Loucy (cell line): ENCODE results near the gene QSOX1.

Experiments
- H2AFZ ChIP-seq: fragments of 200-600 bp; sonication (generic); 2 replicates; pipeline ENCODE4 v1.6.0; 2016; ENCODE audit warnings: antibody characterized with exemption, mild to moderate bottlenecking, low read length, moderate library complexity
- H3F3A ChIP-seq: fragments of 200-600 bp; 2 replicates; pipeline ENCODE4 v1.6.0; 2016; ENCODE audit warnings: antibody characterized with exemption, low read depth, mild to moderate bottlenecking
- H3K27me3 ChIP-seq: fragments of 200-600 bp; sonication (generic); 2 replicates; pipeline ENCODE4 v1.6.1; 2014; ENCODE audit warnings: low read length, mild to moderate bottlenecking; ENCODE audit not compliant: insufficient read depth, poor library complexity, severe bottlenecking
- H3K36me3 ChIP-seq: fragments of 200-600 bp; sonication (generic); 2 replicates; pipeline ENCODE4 v1.6.1; 2016; ENCODE audit warnings: low read length; ENCODE audit not compliant: insufficient read depth
- H3K4me1 ChIP-seq: fragments of 200-600 bp; sonication (generic); 2 replicates; pipeline ENCODE4 v1.5.1; 2014; ENCODE audit warnings: low read length, mild to moderate bottlenecking; ENCODE audit not compliant: insufficient read depth, poor library complexity, severe bottlenecking
- H3K4me2 ChIP-seq: fragments of 200-600 bp; sonication (generic); 2 replicates; pipeline ENCODE4 v1.6.0; 2014; ENCODE audit warnings: antibody characterized with exemption, low read length, low read depth, mild to moderate bottlenecking; ENCODE audit not compliant: poor library complexity, severe bottlenecking
- H3K4me3 ChIP-seq: fragments of 200-600 bp; sonication (generic); 2 replicates; pipeline ENCODE4 v1.5.1; 2014; ENCODE audit warnings: low read length, mild to moderate bottlenecking, mixed read lengths; ENCODE audit not compliant: poor library complexity, severe bottlenecking
- H3K79me2 ChIP-seq: fragments of 200-600 bp; sonication (generic); 2 replicates; pipeline ENCODE4 v1.6.1; 2014; ENCODE audit warnings: low read length; ENCODE audit not compliant: insufficient read depth
- H3K9ac ChIP-seq: fragments of 200-600 bp; sonication (generic); 2 replicates; pipeline ENCODE4 v1.6.0; 2014; ENCODE audit warnings: mild to moderate bottlenecking, low read depth, low read length, moderate library complexity; ENCODE audit not compliant: poor library complexity, severe bottlenecking
- H3K9me2 ChIP-seq: fragments of 200-600 bp; sonication (generic); replicated peaks from 2 replicates; pipeline ENCODE4 v1.6.1; 2016; ENCODE audit warnings: low read depth, low read length, mixed read lengths
- H3K9me3 ChIP-seq: fragments of 200-600 bp; sonication (generic); 2 replicates; pipeline ENCODE4 v1.6.1; 2014; ENCODE audit warnings: mild to moderate bottlenecking, antibody characterized with exemption, low read length, low read depth; ENCODE audit not compliant: insufficient read depth
- H4K20me1 ChIP-seq: fragments of 200-600 bp; sonication (generic); 2 replicates; pipeline ENCODE4 v1.6.0; 2014; ENCODE audit warnings: antibody characterized with exemption, low read length, mild to moderate bottlenecking; ENCODE audit not compliant: insufficient read depth, poor library complexity, severe bottlenecking
- CTCF ChIP-seq: fragments of 200-600 bp; sonication (generic); conservative IDR thresholded peaks from 2 replicates; pipeline ENCODE4 v1.5.1; 2014; ENCODE audit warnings: mild to moderate bottlenecking, antibody characterized with exemption, low read length
- EZH2phosphoT487 ChIP-seq: fragments of 200-600 bp; IDR thresholded peaks from 2 replicates; pipeline ENCODE4 v1.6.1; 2018; ENCODE audit warnings: antibody characterized with exemption, mild to moderate bottlenecking, moderate library complexity, borderline replicate concordance

QSOX1 gene

GRCh38 chr1:180152588-180152987, 2.1 kb upstream of the QSOX1 start:
- no peak overlapping the region for H3K4me3 ChIP-seq
- no peak overlapping the region for H2AFZ ChIP-seq
- H3K9ac ChIP-seq = peak overlapping the region; percentile 96
- H3K79me2 ChIP-seq = peaks cover 35% of the 10 kb centered on the region
- H3K9me2 ChIP-seq = no peaks in the 10 kb centered on the region
- no peaks in the 10 kb centered on the region for H3K9me3 ChIP-seq
- H4K20me1 ChIP-seq = peaks cover 23% of the 10 kb centered on the region
- peaks cover 51% of the 10 kb centered on the region for H3K4me1 ChIP-seq
- no peaks in the 10 kb centered on the region for H3K27me3 ChIP-seq
- no peaks in the 10 kb centered on the region for H3K36me3 ChIP-seq
- no peaks in the 10 kb centered on the region for H3F3A ChIP-seq
- peak overlapping the region; percentile 99 for H3K4me2 ChIP-seq
- TF ChIP-seq EZH2phosphoT487 (no peak), CTCF (no peak)

- Histone ChIP-seq H2AFZ (no peak overlapping the region), H3K4me2 (peak overlapping the region; percentile 99), H3K36me3 (no peaks in the 10 kb centered on the region), H3K9me2 (no peaks in the 10 kb centered on the region), H3K9ac (peak overlapping the region; percentile 96), H3K79me2 (peaks cover 39% of the 10 kb centered on the region), H3K4me3 (no peak overlapping the region), H3F3A (no peaks in the 10 kb centered on the region), H3K9me3 (no peaks in the 10 kb centered on the region), H3K4me1 (peaks cover 55% of the 10 kb centered on the region), H4K20me1 (peaks cover 27% of the 10 kb centered on the region), H3K27me3 (no peaks in the 10 kb centered on the region)
- TF ChIP-seq CTCF (no peak), EZH2phosphoT487 (no peak)
These were observed 1.6 kb upstream of the QSOX1 start for GRCh38 chr1:180153032-180153431.

- Histone ChIP-seq H3K79me2 (peaks cover 48% of the 10 kb centered on the region), H2AFZ (peak overlapping the region; percentile 86), H3K4me3 (peak overlapping the region; percentile 89), H3K36me3 (no peaks in the 10 kb centered on the region), H3K9me3 (no peaks in the 10 kb centered on the region), H3K4me2 (peak overlapping the region; percentile 99), H3K27me3 (no peaks in the 10 kb centered on the region), H4K20me1 (peaks cover 36% of the 10 kb centered on the region), H3F3A (no peaks in the 10 kb centered on the region), H3K4me1 (peaks cover 65% of the 10 kb centered on the region), H3K9me2 (no peaks in the 10 kb centered on the region), H3K9ac (peak overlapping the region; percentile 96)
- TF ChIP-seq EZH2phosphoT487 = no peak
- no peak for TF ChIP-seq CTCF
These were observed 705 bp upstream of the QSOX1 start for GRCh38 chr1:180154003-180154324.
